Astrocyte (in vitro differentiated cells and primary cell): ENCODE results near the gene SRR. TPM values are rescaled to one million over a fixed set of nuclear protein-coding genes. Genes with fewer than 3 reads are reported as not detected.

Experiments
- DNase-seq: peaks from one replicate; pipeline ENCODE4 v3.0.0-alpha.2; 2010; ENCODE audit warnings: low read depth
- FAIRE-seq: peaks from 2 replicates; lab custom pipeline; 2011; peaks lifted over from hg19 to GRCh38; lab: Jason Lieb, UNC
- H2AFZ ChIP-seq: 2 replicates; pipeline ENCODE4 v1.6.0; 2012; ENCODE audit warnings: low read depth, low read length, inconsistent platforms
- H3K27ac ChIP-seq: 2 replicates; pipeline ENCODE4 v1.5.1; 2011; ENCODE audit warnings: low read depth, low read length, inconsistent platforms
- H3K27me3 ChIP-seq: 2 replicates; pipeline ENCODE4 v1.6.0; 2011; ENCODE audit warnings: low read length, inconsistent platforms; ENCODE audit not compliant: insufficient read depth
- H3K36me3 ChIP-seq: 2 replicates; pipeline ENCODE4 v1.5.1; 2011; ENCODE audit warnings: low read length, inconsistent platforms; ENCODE audit not compliant: insufficient read depth
- H3K4me1 ChIP-seq: 2 replicates; pipeline ENCODE4 v1.5.1; 2011; ENCODE audit warnings: low read length, inconsistent platforms; ENCODE audit not compliant: insufficient read depth
- H3K4me2 ChIP-seq: 2 replicates; pipeline ENCODE4 v1.6.0; 2012; ENCODE audit warnings: low read length, inconsistent platforms
- H3K4me3 ChIP-seq: 2 replicates; pipeline ENCODE4 v1.5.1; 2011; ENCODE audit warnings: low read depth, mild to moderate bottlenecking, low read length, inconsistent platforms; ENCODE audit not compliant: insufficient read depth
- H3K79me2 ChIP-seq: 2 replicates; pipeline ENCODE4 v1.6.0; 2012; ENCODE audit warnings: mild to moderate bottlenecking, low read length, inconsistent platforms; ENCODE audit not compliant: insufficient read depth
- H3K9ac ChIP-seq: 2 replicates; pipeline ENCODE4 v1.6.0; 2012; ENCODE audit warnings: mild to moderate bottlenecking, low read length, inconsistent platforms
- H3K9me3 ChIP-seq: 2 replicates; pipeline ENCODE4 v1.5.1; 2012; ENCODE audit warnings: low read depth, mild to moderate bottlenecking, low read length, inconsistent platforms; ENCODE audit not compliant: insufficient read depth
- H4K20me1 ChIP-seq: 2 replicates; pipeline ENCODE4 v1.6.0; 2012; ENCODE audit warnings: low read length, inconsistent platforms; ENCODE audit not compliant: insufficient read depth
- H3K27ac Mint-ChIP-seq: one replicate; pipeline ENCODE4 v1.8.0; 2021; ENCODE audit warnings: mild to moderate bottlenecking, mixed read lengths; ENCODE audit not compliant: unreplicated experiment
- H3K27me3 Mint-ChIP-seq: one replicate; pipeline ENCODE4 v1.8.0; 2021; ENCODE audit warnings: low read depth, mixed read lengths; ENCODE audit not compliant: unreplicated experiment
- H3K36me3 Mint-ChIP-seq: one replicate; pipeline ENCODE4 v1.8.0; 2021; ENCODE audit warnings: low read depth, mixed read lengths; ENCODE audit not compliant: unreplicated experiment
- H3K4me1 Mint-ChIP-seq: one replicate; pipeline ENCODE4 v1.8.0; 2021; ENCODE audit warnings: low read depth, mixed read lengths; ENCODE audit not compliant: unreplicated experiment
- H3K4me3 Mint-ChIP-seq: one replicate; pipeline ENCODE4 v1.8.0; 2021; ENCODE audit warnings: mild to moderate bottlenecking, moderate library complexity, mixed read lengths; ENCODE audit not compliant: unreplicated experiment
- H3K9me3 Mint-ChIP-seq: one replicate; pipeline ENCODE4 v1.8.0; 2021; ENCODE audit warnings: mild to moderate bottlenecking, mixed read lengths; ENCODE audit not compliant: unreplicated experiment
- EZH2 ChIP-seq: IDR thresholded peaks from 2 replicates; pipeline ENCODE4 v1.6.1; 2012; ENCODE audit warnings: mild to moderate bottlenecking, low read length, inconsistent platforms; ENCODE audit not compliant: insufficient read depth
- total RNA-seq: library from RNA; stranded (reverse); gene quantifications from 2 replicates; pipeline ENCODE4 v1.2.1, GENCODE V29; 2021
- TF ChIP-seq, protein P1 (sequence below): IDR thresholded peaks from 2 replicates; pipeline ENCODE4 v1.5.1; 2011; ENCODE audit warnings: low read depth, mild to moderate bottlenecking, inconsistent platforms, low read length, moderate library complexity; ENCODE audit not compliant: insufficient read depth

The SRR gene
- total RNA-seq, 1 donor from 2014 or later, result 15.4 TPM

DNA sequence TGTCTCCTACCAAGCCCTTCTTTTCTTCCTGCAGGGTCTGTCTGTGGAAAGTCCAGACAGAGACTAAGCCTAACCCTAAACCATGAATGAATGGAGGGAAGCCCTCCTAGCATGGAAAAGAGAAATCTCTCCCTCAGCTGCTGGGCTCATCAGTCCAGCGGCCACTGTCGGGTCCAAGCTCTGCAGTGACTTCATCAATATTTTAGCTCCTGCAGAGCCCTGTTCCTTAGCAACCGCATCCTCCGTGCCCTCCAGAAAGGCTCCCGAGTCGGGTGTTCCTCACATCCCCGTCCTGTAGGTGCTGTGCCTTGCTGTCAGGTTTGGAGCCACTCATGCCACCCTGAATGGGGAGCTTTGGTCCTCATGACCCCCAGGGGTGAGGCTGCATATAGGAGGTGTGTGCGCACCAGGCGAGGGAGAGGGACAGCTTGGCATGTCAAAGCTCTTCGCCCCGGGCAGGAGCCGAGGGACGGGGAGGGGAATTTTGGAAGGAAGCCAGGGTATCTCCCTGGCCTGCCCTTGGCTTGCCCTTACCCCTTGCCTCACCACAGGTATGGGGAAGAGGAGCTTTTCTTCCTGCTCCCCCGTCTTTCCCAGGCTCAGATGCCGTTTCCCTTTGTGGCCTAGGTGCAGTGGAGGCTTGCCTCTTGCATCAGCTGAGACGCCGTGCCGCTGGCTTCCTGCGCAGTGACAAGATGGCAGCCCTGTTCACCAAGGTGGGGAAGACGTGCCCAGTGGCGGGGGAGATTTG lies 57.4 kb downstream of the SRR start:
- no peak overlapping the region for H2AFZ ChIP-seq
- Mint-ChIP-seq H3K27me3 (no peaks in the 10 kb centered on the region), H3K36me3 (peaks cover 15% of the 10 kb centered on the region), H3K27ac (no peak overlapping the region), H3K4me1 (peaks cover 9% of the 10 kb centered on the region), H3K9me3 (no peaks in the 10 kb centered on the region), H3K4me3 (no peak overlapping the region)
- no peaks in the 10 kb centered on the region for H3K36me3 ChIP-seq
- no peak for TF ChIP-seq EZH2
- TF ChIP-seq, protein P1, sequence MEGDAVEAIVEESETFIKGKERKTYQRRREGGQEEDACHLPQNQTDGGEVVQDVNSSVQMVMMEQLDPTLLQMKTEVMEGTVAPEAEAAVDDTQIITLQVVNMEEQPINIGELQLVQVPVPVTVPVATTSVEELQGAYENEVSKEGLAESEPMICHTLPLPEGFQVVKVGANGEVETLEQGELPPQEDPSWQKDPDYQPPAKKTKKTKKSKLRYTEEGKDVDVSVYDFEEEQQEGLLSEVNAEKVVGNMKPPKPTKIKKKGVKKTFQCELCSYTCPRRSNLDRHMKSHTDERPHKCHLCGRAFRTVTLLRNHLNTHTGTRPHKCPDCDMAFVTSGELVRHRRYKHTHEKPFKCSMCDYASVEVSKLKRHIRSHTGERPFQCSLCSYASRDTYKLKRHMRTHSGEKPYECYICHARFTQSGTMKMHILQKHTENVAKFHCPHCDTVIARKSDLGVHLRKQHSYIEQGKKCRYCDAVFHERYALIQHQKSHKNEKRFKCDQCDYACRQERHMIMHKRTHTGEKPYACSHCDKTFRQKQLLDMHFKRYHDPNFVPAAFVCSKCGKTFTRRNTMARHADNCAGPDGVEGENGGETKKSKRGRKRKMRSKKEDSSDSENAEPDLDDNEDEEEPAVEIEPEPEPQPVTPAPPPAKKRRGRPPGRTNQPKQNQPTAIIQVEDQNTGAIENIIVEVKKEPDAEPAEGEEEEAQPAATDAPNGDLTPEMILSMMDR, result no peak
- DNase-seq (no peak), FAIRE-seq (no peak)
- peaks cover 19% of the 10 kb centered on the region for H3K4me1 ChIP-seq
- H3K9ac ChIP-seq, result no peak overlapping the region
- no peaks in the 10 kb centered on the region for H3K27me3 ChIP-seq
- peaks cover 55% of the 10 kb centered on the region for H4K20me1 ChIP-seq
- peaks cover 3% of the 10 kb centered on the region for H3K79me2 ChIP-seq
- no peak overlapping the region for H3K4me2 ChIP-seq
- H3K27ac ChIP-seq, result no peak overlapping the region
- H3K9me3 ChIP-seq, result no peaks in the 10 kb centered on the region
- H3K4me3 ChIP-seq, result no peak overlapping the region

DNA sequence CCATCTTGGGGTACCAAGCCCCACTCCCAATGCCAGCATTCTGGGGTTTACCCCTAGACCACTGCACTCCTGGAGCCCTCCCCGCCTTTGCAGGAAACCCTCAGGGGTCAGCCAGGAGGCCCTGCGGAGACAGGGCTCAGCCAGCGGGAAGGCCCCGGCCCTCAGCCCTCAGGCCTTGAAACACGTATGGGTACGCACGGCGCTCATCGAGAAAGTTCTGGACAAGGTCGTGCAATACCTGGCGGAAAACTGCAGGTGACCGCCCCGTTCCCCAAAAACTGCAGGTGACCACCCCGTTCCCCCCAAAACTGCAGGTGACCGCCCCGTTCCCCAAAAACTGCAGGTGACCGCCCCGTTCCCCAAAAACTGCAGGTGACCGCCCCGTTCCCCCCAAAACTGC lies 58.3 kb downstream of the SRR start:
- H4K20me1 ChIP-seq, result peaks cover 59% of the 10 kb centered on the region
- Mint-ChIP-seq H3K27ac (no peak overlapping the region), H3K4me1 (peaks cover 9% of the 10 kb centered on the region), H3K36me3 (peaks cover 20% of the 10 kb centered on the region), H3K4me3 (no peak overlapping the region), H3K27me3 (no peaks in the 10 kb centered on the region), H3K9me3 (no peaks in the 10 kb centered on the region)
- H3K4me3 ChIP-seq, result no peak overlapping the region
- TF ChIP-seq EZH2, result no peak
- DNase-seq, result no peak
- H3K4me1 ChIP-seq, result peaks cover 19% of the 10 kb centered on the region
- H3K9me3 ChIP-seq, result no peaks in the 10 kb centered on the region
- no peak overlapping the region for H3K4me2 ChIP-seq
- H2AFZ ChIP-seq, result no peak overlapping the region
- no peak overlapping the region for H3K27ac ChIP-seq
- FAIRE-seq, result no peak
- H3K27me3 ChIP-seq, result no peaks in the 10 kb centered on the region
- H3K9ac ChIP-seq, result no peak overlapping the region
- peaks cover under 1% of the 10 kb centered on the region for H3K79me2 ChIP-seq
- H3K36me3 ChIP-seq, result no peaks in the 10 kb centered on the region

DNA sequence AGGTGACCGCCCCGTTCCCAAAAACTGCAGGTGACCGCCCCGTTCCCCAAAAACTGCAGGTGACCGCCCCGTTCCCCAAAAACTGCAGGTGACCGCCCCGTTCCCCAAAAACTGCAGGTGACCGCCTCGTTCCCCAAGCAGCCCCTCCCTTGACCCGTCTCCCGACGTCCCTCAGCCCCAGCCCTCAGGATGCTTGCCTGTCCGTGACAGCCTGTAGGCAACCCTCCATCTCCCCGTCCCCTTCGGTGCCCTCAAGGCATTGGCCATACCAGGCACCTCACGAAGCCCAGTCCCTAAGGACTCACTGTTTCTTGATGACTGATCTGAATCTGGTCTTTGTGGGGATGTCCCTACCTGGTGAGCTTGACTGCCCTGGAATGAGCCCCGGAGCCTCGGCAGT lies 58.7 kb downstream of the SRR start:
- Histone ChIP-seq H3K9me3 (no peaks in the 10 kb centered on the region), H3K4me2 (no peak overlapping the region), H3K9ac (no peak overlapping the region), H3K27ac (no peak overlapping the region), H3K4me1 (peaks cover 19% of the 10 kb centered on the region), H4K20me1 (peaks cover 58% of the 10 kb centered on the region), H3K79me2 (no peaks in the 10 kb centered on the region), H3K4me3 (no peak overlapping the region), H3K36me3 (no peaks in the 10 kb centered on the region), H2AFZ (no peak overlapping the region), H3K27me3 (no peaks in the 10 kb centered on the region)
- peaks cover 9% of the 10 kb centered on the region for H3K4me1 Mint-ChIP-seq
- FAIRE-seq, result no peak
- no peak for DNase-seq
- no peak overlapping the region for H3K4me3 Mint-ChIP-seq
- H3K27me3 Mint-ChIP-seq, result no peaks in the 10 kb centered on the region
- H3K27ac Mint-ChIP-seq, result no peak overlapping the region
- peaks cover 21% of the 10 kb centered on the region for H3K36me3 Mint-ChIP-seq
- H3K9me3 Mint-ChIP-seq, result no peaks in the 10 kb centered on the region
- TF ChIP-seq EZH2, result no peak
- TF ChIP-seq, protein P1, result no peak
